SH-SY5Y (cell line): Measurements from ENCODE around the gene CAMK2A.

Experiments used
- GATA2 ChIP-seq: IDR thresholded peaks from 2 replicates; pipeline ENCODE4 v1.6.1; 2011; ENCODE audit warnings: mild to moderate bottlenecking, low read depth, low read length
- GATA3 ChIP-seq: IDR thresholded peaks from 2 replicates; pipeline ENCODE4 v1.6.1; 2011; ENCODE audit warnings: low read depth, mild to moderate bottlenecking, low read length, moderate library complexity

- TF ChIP-seq GATA2 = no peak
- TF ChIP-seq GATA3 = no peak
Observed at GRCh38 chr5:150239794-150240122, 49.8 kb downstream of the CAMK2A start.
